Ishikawa (cell line): ENCODE measurements around the gene PRKRIP1.

Experiments
- EP300 ChIP-seq: IDR thresholded peaks from 2 replicates; pipeline ENCODE4 v1.6.1; 2012; ENCODE audit warnings: borderline replicate concordance
- FOXM1 ChIP-seq: IDR thresholded peaks from 2 replicates; pipeline ENCODE4 v1.6.1; 2012; ENCODE audit warnings: low read depth, borderline replicate concordance
- RAD21 ChIP-seq: IDR thresholded peaks from 2 replicates; pipeline ENCODE4 v1.6.1; 2012; ENCODE audit warnings: low read depth
- TAF1 ChIP-seq: IDR thresholded peaks from 2 replicates; pipeline ENCODE4 v1.6.1; 2012; ENCODE audit warnings: low read depth, mild to moderate bottlenecking
- TEAD4 ChIP-seq: IDR thresholded peaks from 2 replicates; pipeline ENCODE4 v1.6.1; 2012
- ZBTB7A ChIP-seq: IDR thresholded peaks from 2 replicates; pipeline ENCODE4 v1.6.1; 2012; ENCODE audit warnings: low read depth
- TF ChIP-seq, protein P1 (sequence below): IDR thresholded peaks from 2 replicates; pipeline ENCODE4 v1.6.1; 2012
- TF ChIP-seq, protein P2 (sequence below): IDR thresholded peaks from 2 replicates; pipeline ENCODE4 v1.6.1; 2012; ENCODE audit warnings: low read depth, mild to moderate bottlenecking

DNA sequence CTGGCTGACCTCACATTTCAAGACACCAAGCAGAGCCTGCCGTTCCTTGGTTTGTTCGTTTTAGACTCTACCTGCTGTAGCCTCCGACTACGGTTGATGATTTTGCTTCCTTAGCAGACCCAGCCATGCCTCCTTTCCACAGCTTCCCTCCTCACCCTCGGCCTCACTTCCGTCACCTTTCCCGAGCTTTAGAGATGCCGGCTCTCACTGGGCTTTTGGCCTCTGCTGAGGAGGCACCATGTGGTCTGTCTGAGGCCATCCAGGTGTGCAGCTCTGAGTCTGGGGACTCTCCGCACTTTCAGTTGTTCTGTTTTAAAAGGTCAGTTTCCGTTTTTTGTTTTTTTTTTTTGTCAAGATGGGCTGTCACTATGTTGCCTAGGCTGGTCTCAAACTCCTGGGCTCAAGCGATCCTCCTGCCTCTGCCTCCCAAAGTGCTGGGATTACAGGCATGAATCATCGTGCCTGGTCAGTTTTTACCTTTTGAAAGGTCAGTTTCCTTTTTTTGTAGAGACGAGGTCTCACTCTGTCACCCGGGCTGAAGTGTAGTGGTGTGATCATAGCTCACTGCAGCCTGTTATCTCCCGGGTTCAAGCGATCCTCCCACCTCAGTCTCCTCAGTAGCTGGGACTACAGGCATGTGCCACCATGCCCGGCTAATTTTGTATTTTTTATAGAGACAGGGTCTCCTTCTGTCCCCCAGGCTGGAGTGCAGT, 49.0 kb downstream of the PRKRIP1 start:
- TF ChIP-seq FOXM1 = no peak
- TF ChIP-seq ZBTB7A = no peak
- TF ChIP-seq, protein P1, sequence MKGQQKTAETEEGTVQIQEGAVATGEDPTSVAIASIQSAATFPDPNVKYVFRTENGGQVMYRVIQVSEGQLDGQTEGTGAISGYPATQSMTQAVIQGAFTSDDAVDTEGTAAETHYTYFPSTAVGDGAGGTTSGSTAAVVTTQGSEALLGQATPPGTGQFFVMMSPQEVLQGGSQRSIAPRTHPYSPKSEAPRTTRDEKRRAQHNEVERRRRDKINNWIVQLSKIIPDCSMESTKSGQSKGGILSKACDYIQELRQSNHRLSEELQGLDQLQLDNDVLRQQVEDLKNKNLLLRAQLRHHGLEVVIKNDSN = no peak
- no peak for TF ChIP-seq TEAD4
- no peak for TF ChIP-seq EP300
- TF ChIP-seq RAD21 = no peak
- TF ChIP-seq, protein P2, sequence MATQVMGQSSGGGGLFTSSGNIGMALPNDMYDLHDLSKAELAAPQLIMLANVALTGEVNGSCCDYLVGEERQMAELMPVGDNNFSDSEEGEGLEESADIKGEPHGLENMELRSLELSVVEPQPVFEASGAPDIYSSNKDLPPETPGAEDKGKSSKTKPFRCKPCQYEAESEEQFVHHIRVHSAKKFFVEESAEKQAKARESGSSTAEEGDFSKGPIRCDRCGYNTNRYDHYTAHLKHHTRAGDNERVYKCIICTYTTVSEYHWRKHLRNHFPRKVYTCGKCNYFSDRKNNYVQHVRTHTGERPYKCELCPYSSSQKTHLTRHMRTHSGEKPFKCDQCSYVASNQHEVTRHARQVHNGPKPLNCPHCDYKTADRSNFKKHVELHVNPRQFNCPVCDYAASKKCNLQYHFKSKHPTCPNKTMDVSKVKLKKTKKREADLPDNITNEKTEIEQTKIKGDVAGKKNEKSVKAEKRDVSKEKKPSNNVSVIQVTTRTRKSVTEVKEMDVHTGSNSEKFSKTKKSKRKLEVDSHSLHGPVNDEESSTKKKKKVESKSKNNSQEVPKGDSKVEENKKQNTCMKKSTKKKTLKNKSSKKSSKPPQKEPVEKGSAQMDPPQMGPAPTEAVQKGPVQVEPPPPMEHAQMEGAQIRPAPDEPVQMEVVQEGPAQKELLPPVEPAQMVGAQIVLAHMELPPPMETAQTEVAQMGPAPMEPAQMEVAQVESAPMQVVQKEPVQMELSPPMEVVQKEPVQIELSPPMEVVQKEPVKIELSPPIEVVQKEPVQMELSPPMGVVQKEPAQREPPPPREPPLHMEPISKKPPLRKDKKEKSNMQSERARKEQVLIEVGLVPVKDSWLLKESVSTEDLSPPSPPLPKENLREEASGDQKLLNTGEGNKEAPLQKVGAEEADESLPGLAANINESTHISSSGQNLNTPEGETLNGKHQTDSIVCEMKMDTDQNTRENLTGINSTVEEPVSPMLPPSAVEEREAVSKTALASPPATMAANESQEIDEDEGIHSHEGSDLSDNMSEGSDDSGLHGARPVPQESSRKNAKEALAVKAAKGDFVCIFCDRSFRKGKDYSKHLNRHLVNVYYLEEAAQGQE = no peak
- no peak for TF ChIP-seq TAF1
